Measurements from ENCODE around the gene RAPGEF5. TPM values are rescaled to one million over a fixed set of nuclear protein-coding genes. Genes with fewer than 3 reads are reported as not detected.
A peak's percentile ranks its signal among the peaks of the same experiment; 100 is the strongest.
"Not testable (repeated sequence)": the region's sequence is repeated elsewhere in the genome, so short reads cannot be mapped to it uniquely, and the experiment has no call there.

Gene RAPGEF5
- polyA plus RNA-seq, 1 donor: 29.8 TPM

DNA sequence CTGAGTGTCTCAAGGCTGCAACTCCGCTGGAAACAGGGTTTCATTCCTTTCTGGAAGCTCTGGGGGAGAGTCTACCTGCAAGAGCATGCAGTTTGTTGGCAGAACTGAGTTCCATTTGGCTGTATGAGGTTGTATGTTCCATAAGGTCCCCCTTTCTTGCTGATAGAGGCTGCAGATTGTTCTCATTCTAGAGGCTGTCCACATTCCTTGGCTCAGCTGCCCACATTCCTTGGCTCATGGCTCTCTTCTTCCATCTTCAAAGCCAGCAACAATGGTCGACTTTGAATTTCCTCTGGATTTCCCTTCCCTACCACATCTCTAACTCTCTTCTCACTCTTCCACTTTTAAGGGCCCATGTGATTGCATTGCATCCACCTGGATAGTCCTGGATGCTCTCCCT, 264.0 kb downstream of the RAPGEF5 start:
- WGBS (ENCODE audit: insufficient coverage, low lambda C conversion rate): no CpG with 5 or more reads among the region's 2 CpGs
- no peak for DNase-seq
- peaks cover 10% of the 10 kb centered on the region for H3K27me3 ChIP-seq (ENCODE audit: control insufficient read depth, insufficient read depth, low read length)
- H3K9me3 ChIP-seq (ENCODE audit: control insufficient read depth, low read depth, low read length): peaks cover 8% of the 10 kb centered on the region
- no peak overlapping the region for H3K27ac ChIP-seq (ENCODE audit: low read length)
- no peaks in the 10 kb centered on the region for H3K4me1 ChIP-seq (ENCODE audit: control insufficient read depth, insufficient read depth, low read length)
- no peaks in the 10 kb centered on the region for H3K36me3 ChIP-seq (ENCODE audit: control insufficient read depth, insufficient read depth, low read length)
- H3K4me3 ChIP-seq (ENCODE audit: low read length): no peak overlapping the region

GRCh38 chr7:22090958-22091525, 265.9 kb downstream of the RAPGEF5 start:
- not testable (repeated sequence) for H3K27me3 ChIP-seq (ENCODE audit: control insufficient read depth, insufficient read depth, low read length); H3K9me3 ChIP-seq (ENCODE audit: control insufficient read depth, low read depth, low read length); H3K4me3 ChIP-seq (ENCODE audit: low read length); DNase-seq; H3K4me1 ChIP-seq (ENCODE audit: control insufficient read depth, insufficient read depth, low read length); H3K27ac ChIP-seq (ENCODE audit: low read length); H3K36me3 ChIP-seq (ENCODE audit: control insufficient read depth, insufficient read depth, low read length)
- WGBS (ENCODE audit: insufficient coverage, low lambda C conversion rate): no CpG with 5 or more reads among the region's 11 CpGs

DNA sequence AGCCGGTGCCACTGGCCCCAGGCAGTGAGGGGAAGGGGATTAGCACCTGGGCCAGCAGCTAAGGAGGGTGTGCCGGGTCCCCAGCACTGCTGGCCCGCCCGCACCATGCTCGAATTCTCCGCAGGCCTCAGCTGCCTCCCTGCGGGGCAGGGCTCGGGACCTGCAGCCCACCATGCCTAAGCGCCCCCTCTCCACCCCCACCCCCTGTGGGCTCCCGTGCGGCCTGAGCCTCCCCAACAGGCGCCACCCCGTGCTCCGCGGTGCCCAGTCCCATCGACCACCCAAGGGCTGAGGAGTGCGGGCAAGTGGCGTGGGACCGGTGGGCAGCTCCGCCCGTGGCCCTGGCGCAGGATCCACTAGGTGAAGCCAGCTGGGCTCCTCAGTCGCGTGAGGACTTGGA, 266.4 kb downstream of the RAPGEF5 start:
- Histone ChIP-seq H3K4me1 (ENCODE audit: control insufficient read depth, insufficient read depth, low read length) (no peaks in the 10 kb centered on the region), H3K9me3 (ENCODE audit: control insufficient read depth, low read depth, low read length) (peaks cover 8% of the 10 kb centered on the region), H3K4me3 (ENCODE audit: low read length) (no peak overlapping the region), H3K36me3 (ENCODE audit: control insufficient read depth, insufficient read depth, low read length) (no peaks in the 10 kb centered on the region), H3K27ac (ENCODE audit: low read length) (no peak overlapping the region), H3K27me3 (ENCODE audit: control insufficient read depth, insufficient read depth, low read length) (peaks cover 10% of the 10 kb centered on the region)
- no CpG with 5 or more reads among the region's 24 CpGs for WGBS (ENCODE audit: insufficient coverage, low lambda C conversion rate)
- no peak for DNase-seq

DNA sequence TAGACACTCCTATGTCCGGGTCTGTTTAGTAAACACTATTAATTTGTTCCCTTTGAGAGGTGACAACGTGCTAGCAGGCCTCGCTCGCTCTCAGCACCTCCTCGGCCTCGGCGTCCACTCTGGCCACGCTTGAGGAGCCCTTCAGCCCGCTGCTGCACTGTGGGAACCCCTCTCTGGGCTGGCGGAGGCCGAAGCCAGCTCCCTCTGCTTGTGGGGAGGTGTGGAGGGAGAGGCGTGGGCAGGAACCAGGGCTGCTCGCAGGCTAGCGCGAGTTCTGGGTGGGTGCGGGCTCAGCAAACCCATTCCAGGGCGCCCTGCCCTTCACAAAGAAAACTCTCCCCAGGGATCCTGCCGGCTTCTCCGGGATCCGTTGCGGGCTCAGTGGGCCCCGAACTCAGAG, 266.8 kb downstream of the RAPGEF5 start:
- no CpG with 5 or more reads among the region's 22 CpGs for WGBS (ENCODE audit: insufficient coverage, low lambda C conversion rate)
- no peaks in the 10 kb centered on the region for H3K36me3 ChIP-seq (ENCODE audit: control insufficient read depth, insufficient read depth, low read length)
- H3K9me3 ChIP-seq (ENCODE audit: control insufficient read depth, low read depth, low read length): peaks cover 8% of the 10 kb centered on the region
- DNase-seq: no peak
- H3K4me3 ChIP-seq (ENCODE audit: low read length): no peak overlapping the region
- no peak overlapping the region for H3K27ac ChIP-seq (ENCODE audit: low read length)
- H3K4me1 ChIP-seq (ENCODE audit: control insufficient read depth, insufficient read depth, low read length): no peaks in the 10 kb centered on the region
- peaks cover 10% of the 10 kb centered on the region for H3K27me3 ChIP-seq (ENCODE audit: control insufficient read depth, insufficient read depth, low read length)

GRCh38 chr7:22088827-22089226, 268.1 kb downstream of the RAPGEF5 start:
- H3K36me3 ChIP-seq (ENCODE audit: control insufficient read depth, insufficient read depth, low read length): no peaks in the 10 kb centered on the region
- DNase-seq: no peak
- no peak overlapping the region for H3K4me3 ChIP-seq (ENCODE audit: low read length)
- H3K27ac ChIP-seq (ENCODE audit: low read length): no peak overlapping the region
- H3K4me1 ChIP-seq (ENCODE audit: control insufficient read depth, insufficient read depth, low read length): peaks cover 3% of the 10 kb centered on the region
- peaks cover 8% of the 10 kb centered on the region for H3K9me3 ChIP-seq (ENCODE audit: control insufficient read depth, low read depth, low read length)
- H3K27me3 ChIP-seq (ENCODE audit: control insufficient read depth, insufficient read depth, low read length): peaks cover 6% of the 10 kb centered on the region

DNA sequence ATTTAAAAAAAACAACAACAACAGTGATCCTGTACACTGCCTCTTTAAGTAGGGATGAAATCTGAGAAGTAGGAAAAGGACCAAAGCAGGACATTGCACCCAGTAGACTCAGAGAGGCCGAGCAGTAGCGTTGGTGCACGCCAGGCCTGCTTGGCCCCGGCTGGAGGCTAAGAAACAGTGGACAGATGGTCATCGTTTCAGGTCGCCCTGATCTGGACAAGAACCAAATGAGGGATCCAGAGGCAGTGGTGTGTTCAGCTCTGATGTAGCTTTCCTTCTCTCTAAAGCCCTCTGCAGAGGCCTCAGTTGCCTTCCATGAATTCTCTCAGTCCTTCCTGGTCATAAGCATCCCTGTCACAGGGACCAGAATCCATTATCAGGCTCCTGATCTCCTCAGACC, 269.1 kb downstream of the RAPGEF5 start:
- Histone ChIP-seq H3K4me3 (ENCODE audit: low read length) (no peak overlapping the region), H3K27ac (ENCODE audit: low read length) (no peak overlapping the region), H3K27me3 (ENCODE audit: control insufficient read depth, insufficient read depth, low read length) (peaks cover 4% of the 10 kb centered on the region), H3K9me3 (ENCODE audit: control insufficient read depth, low read depth, low read length) (peaks cover 8% of the 10 kb centered on the region), H3K4me1 (ENCODE audit: control insufficient read depth, insufficient read depth, low read length) (peaks cover 5% of the 10 kb centered on the region), H3K36me3 (ENCODE audit: control insufficient read depth, insufficient read depth, low read length) (no peaks in the 10 kb centered on the region)
- no peak for DNase-seq
- no CpG with 5 or more reads among the region's 6 CpGs for WGBS (ENCODE audit: insufficient coverage, low lambda C conversion rate)

DNA sequence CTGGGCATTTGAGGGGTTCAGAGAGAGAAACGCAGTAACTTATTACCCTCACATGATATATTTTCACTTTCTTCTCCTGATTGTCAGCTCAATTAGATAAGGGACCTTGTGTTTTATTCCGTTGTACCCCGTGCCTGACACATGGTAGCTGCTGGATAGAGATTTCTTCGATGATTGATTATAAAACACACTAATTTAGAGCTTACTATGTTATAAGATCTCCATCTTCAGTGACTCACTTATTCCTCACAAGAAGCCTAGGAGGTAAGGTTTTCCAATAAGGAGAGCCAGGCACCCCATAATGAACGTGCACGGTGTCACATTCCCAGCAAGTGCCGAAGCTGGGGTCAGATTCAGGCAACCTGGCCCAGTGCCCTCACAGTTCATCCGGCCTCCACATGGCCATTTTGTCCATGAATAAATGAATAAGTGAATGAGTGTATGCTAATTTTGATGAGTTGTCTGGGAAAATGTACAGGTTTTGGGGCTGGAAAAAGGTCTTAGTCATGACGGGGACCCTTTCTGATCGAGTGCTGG, 273.2 kb downstream of the RAPGEF5 start:
- WGBS (ENCODE audit: insufficient coverage, low lambda C conversion rate): no CpG with 5 or more reads among the region's 10 CpGs
- Histone ChIP-seq H3K27ac (ENCODE audit: low read length) (peak overlapping the region; percentile 80), H3K27me3 (ENCODE audit: control insufficient read depth, insufficient read depth, low read length) (peaks cover 8% of the 10 kb centered on the region), H3K4me1 (ENCODE audit: control insufficient read depth, insufficient read depth, low read length) (peaks cover 9% of the 10 kb centered on the region), H3K4me3 (ENCODE audit: low read length) (peak overlapping the region; percentile 66), H3K36me3 (ENCODE audit: control insufficient read depth, insufficient read depth, low read length) (no peaks in the 10 kb centered on the region), H3K9me3 (ENCODE audit: control insufficient read depth, low read depth, low read length) (no peaks in the 10 kb centered on the region)
- DNase-seq: no peak

DNA sequence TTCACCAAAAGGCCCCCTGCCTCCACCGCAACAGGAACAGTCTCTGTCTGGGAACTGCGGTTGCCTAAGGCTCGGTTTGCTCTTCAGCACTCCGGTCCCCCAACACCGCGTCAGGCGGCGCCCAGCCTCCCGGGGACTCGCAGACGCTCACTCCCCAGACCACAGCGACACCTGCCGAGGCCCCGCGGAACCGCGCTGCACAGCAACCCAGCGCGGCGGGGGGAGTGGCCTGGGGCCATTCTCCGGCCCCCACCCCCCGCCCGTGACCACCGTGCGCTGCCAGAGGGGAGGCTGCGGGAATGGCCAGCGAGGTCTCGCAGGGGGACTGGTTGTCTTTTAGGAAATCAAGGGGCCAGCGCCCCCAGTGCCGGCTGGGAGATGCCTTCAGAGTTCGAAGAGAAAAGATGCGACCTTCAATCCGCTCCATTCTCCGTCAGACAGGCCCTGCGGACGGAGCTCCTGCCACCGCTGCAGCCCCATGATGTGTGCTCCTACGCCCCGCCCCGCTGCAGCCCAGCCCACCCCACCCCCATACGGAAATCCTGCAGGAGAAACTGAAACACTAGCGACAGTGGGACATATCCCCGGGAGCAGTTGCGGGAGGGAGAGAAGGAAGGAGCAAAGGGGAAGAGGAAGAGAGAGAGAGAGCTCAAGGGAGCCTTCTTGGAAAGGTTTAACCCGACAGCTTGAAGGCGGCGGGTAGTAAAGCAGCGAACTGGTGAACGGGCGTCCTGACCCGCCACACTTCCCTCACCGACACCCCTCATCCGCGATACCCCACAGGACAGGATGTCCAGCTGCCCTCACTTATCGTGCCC, 273.9 kb downstream of the RAPGEF5 start:
- peak overlapping the region; percentile 80 for H3K27ac ChIP-seq (ENCODE audit: low read length)
- H3K27me3 ChIP-seq (ENCODE audit: control insufficient read depth, insufficient read depth, low read length): peaks cover 6% of the 10 kb centered on the region
- no peaks in the 10 kb centered on the region for H3K9me3 ChIP-seq (ENCODE audit: control insufficient read depth, low read depth, low read length)
- H3K36me3 ChIP-seq (ENCODE audit: control insufficient read depth, insufficient read depth, low read length): no peaks in the 10 kb centered on the region
- H3K4me1 ChIP-seq (ENCODE audit: control insufficient read depth, insufficient read depth, low read length): peaks cover 9% of the 10 kb centered on the region
- peak overlapping the region; percentile 66 for H3K4me3 ChIP-seq (ENCODE audit: low read length)
- WGBS (ENCODE audit: insufficient coverage, low lambda C conversion rate): 0% methylated on average over 1 of the region's 55 CpGs
- DNase-seq: peak; percentile 78 to 84

DNA sequence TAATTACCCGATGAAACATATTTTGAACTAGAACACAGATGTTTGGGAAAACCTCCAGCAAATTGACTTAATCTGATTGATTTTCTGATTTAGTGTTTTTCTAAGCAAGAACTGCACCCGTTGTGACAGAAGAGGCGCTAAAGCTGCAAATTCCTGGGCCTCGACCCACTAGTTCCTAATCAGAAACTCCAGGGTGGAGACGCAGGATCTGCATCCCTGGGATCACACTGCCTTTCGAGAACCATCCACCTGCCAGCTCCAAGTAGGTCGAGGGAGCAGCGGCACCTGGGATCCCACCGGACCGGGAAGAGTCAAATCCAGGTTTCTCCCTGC, 274.4 kb downstream of the RAPGEF5 start:
- WGBS (ENCODE audit: insufficient coverage, low lambda C conversion rate): no CpG with 5 or more reads among the region's 10 CpGs
- H3K4me1 ChIP-seq (ENCODE audit: control insufficient read depth, insufficient read depth, low read length): peaks cover 9% of the 10 kb centered on the region
- no peaks in the 10 kb centered on the region for H3K36me3 ChIP-seq (ENCODE audit: control insufficient read depth, insufficient read depth, low read length)
- H3K27me3 ChIP-seq (ENCODE audit: control insufficient read depth, insufficient read depth, low read length): peaks cover 6% of the 10 kb centered on the region
- no peak for DNase-seq
- H3K4me3 ChIP-seq (ENCODE audit: low read length): peak overlapping the region; percentile 66
- no peaks in the 10 kb centered on the region for H3K9me3 ChIP-seq (ENCODE audit: control insufficient read depth, low read depth, low read length)
- H3K27ac ChIP-seq (ENCODE audit: low read length): peak overlapping the region; percentile 80

DNA sequence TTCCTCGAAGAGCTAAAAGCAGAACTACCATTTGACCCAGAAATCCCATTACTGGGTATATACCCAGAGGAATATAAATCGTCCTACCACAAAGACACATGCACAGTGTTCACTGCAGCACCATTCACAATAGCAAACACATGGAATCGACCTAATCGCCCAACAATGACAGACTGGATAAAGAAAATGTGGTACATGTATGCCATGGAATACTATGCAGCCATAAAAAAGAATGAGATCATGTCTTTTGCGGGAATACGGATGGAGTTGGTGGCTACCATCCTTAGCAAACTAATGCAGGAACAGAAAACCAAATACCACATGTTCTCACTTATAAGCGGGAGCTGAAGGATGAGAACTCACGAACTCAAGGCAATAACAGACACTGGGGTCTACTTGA, 276.7 kb downstream of the RAPGEF5 start:
- H3K4me1 ChIP-seq (ENCODE audit: control insufficient read depth, insufficient read depth, low read length); H3K4me3 ChIP-seq (ENCODE audit: low read length); H3K36me3 ChIP-seq (ENCODE audit: control insufficient read depth, insufficient read depth, low read length); DNase-seq; H3K27ac ChIP-seq (ENCODE audit: low read length); H3K27me3 ChIP-seq (ENCODE audit: control insufficient read depth, insufficient read depth, low read length); H3K9me3 ChIP-seq (ENCODE audit: control insufficient read depth, low read depth, low read length): not testable (repeated sequence)
- WGBS (ENCODE audit: insufficient coverage, low lambda C conversion rate): 91% methylated on average over 4 of the region's 8 CpGs

DNA sequence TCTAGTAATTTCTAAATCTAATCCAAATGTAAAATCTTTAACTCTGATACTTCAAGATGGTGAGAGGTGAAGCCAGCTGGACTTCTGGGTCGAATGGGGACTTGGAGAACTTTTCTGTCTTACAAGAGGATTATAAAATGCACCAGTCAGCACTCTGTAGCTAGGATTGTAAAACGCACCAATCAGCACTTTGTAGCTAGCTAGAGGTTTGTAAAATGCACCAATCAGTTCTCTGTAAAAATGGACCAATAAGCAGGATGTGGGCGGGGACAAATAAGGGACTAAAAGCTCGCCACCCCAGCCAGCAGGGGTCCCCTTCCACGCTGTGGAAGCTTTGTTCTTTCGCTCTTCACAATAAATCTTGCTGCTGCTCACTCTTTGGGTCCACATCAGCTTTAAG, 278.1 kb downstream of the RAPGEF5 start:
- H3K4me1 ChIP-seq (ENCODE audit: control insufficient read depth, insufficient read depth, low read length); H3K9me3 ChIP-seq (ENCODE audit: control insufficient read depth, low read depth, low read length); H3K36me3 ChIP-seq (ENCODE audit: control insufficient read depth, insufficient read depth, low read length); H3K4me3 ChIP-seq (ENCODE audit: low read length); DNase-seq; H3K27me3 ChIP-seq (ENCODE audit: control insufficient read depth, insufficient read depth, low read length); H3K27ac ChIP-seq (ENCODE audit: low read length): not testable (repeated sequence)
- no CpG with 5 or more reads among the region's 6 CpGs for WGBS (ENCODE audit: insufficient coverage, low lambda C conversion rate)

Data from large intestine (tissue), 3 donors.